ENCODE results near the gene PSMC6. TPM values are rescaled to one million over a fixed set of nuclear protein-coding genes. Genes with fewer than 3 reads are reported as not detected.
A peak's percentile ranks its signal among the peaks of the same experiment; 100 is the strongest.

The PSMC6 gene
- total and polyA plus RNA-seq, 8 donors: 21.0 to 357 (median 91.7) TPM

- intact Hi-C loops (cut with DNase I; ENCODE audit: low total_unique reads): no loop called here
- Histone ChIP-seq H3K4me3 (no peak overlapping the region), H3K4me1 (peaks cover 30 to 80% (median 62%) of the 10 kb centered on the region in 4 donors), H3K27ac (no peak overlapping the region), H3K9me3 (no peaks in the 10 kb centered on the region), H3K36me3 (no peaks in the 10 kb centered on the region), H3K27me3 (no peaks in the 10 kb centered on the region)
- no peak for DNase-seq
- TF ChIP-seq CTCF (IDR thresholded peaks at IDR 0.05): no peak
- TF ChIP-seq POLR2A (IDR thresholded peaks at IDR 0.05): no peak
- TF ChIP-seq EP300 (IDR thresholded peaks at IDR 0.05): no peak
- no peak for TF ChIP-seq POLR2AphosphoS5 (IDR thresholded peaks at IDR 0.05)
- WGBS, 5 donors: 60 to 76% (median 63%) methylated on average over 7 of the region's 7 CpGs
Measured at GRCh38 chr14:52690983-52691760, 15.8 kb upstream of the PSMC6 start.

DNA sequence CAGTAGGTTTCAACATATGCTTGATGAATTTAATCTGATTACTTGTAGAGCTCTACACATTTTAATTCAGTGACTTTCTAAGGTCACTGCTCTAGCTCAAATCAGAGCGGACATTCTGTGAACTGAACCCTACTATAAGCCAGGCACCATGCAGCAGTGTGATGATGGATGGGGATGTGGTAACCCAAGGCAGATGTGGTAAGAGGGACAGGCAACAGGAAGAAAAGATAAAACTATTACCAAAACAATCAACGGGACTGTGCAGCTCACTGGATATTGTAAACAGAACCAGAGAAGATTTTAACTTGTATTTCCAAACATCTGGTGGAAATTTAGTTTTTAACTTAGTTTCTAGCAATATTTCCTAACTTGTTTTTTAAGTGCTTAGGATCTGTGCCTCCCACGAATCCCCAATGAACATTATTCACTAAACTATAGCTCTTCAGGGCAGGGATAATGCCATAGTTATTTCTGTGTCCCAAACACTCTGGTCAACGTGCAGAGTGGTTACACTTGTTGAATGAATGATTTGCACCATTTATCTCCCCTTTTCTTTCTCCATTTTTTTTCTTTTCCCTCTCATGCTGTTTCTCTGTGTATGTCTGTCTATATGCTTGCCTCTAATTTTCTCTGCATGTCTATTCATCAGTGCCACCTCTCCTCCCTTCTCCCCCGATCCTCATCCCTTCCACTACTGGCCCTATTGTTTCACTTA, 14.6 kb upstream of the PSMC6 start:
- Histone ChIP-seq H3K27me3 (no peaks in the 10 kb centered on the region), H3K36me3 (no peaks in the 10 kb centered on the region), H3K4me1 (peaks cover 28 to 71% (median 58%) of the 10 kb centered on the region in 4 donors), H3K4me3 (no peak overlapping the region), H3K27ac (peak overlapping the region in 1 of 5 donors; percentile 44), H3K9me3 (no peaks in the 10 kb centered on the region)
- intact Hi-C loops (cut with DNase I; ENCODE audit: low total_unique reads): no loop called here
- DNase-seq: peak in 1 of 2 donors; percentile 27
- 47 to 56% (median 54%) methylated on average over 5 of the region's 5 CpGs for WGBS, 5 donors
- TF ChIP-seq POLR2A (IDR thresholded peaks at IDR 0.05) (no peak), POLR2AphosphoS5 (IDR thresholded peaks at IDR 0.05) (peak in 1 of 3 donors; percentile 30)

- TF ChIP-seq EP300 (IDR thresholded peaks at IDR 0.05) (no peak), POLR2AphosphoS5 (IDR thresholded peaks at IDR 0.05) (no peak), CTCF (IDR thresholded peaks at IDR 0.05) (no peak), POLR2A (IDR thresholded peaks at IDR 0.05) (no peak)
- WGBS, 5 donors: 56 to 77% (median 63%) methylated on average over 3 of the region's 3 CpGs
Measured at GRCh38 chr14:52693036-52693435, 14.0 kb upstream of the PSMC6 start.

DNA sequence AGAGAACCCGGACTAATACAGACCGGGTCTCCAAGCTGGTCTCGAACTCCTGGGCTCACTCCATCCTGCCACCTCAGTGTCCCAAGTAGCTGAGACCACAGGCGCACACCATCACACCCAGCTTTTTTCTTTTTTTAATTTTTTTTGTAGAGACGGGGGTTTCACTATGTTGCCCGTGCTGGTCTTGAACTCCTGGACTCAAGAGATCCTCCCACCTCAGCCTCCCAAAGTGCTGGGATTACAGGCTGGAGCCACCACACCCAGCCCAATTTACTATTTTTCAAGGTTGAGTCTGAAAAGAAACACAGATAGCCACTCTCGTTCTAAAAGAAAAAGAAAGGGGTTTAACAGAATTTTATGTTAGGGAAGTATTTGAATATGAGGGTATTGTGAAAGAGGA, 13.5 kb upstream of the PSMC6 start:
- no peak for TF ChIP-seq CTCF (IDR thresholded peaks at IDR 0.05)

More at GRCh38 chr14:52693036-52693435, 14.0 kb upstream of the PSMC6 start:
- Histone ChIP-seq H3K9me3 (no peaks in the 10 kb centered on the region), H3K27ac (peak overlapping the region in 1 of 5 donors; percentile 99), H3K4me1 (peaks cover 23 to 65% (median 55%) of the 10 kb centered on the region in 4 donors), H3K27me3 (no peaks in the 10 kb centered on the region), H3K4me3 (peak overlapping the region in 1 of 4 donors; percentile 89), H3K36me3 (no peaks in the 10 kb centered on the region)
- intact Hi-C loops (cut with DNase I; ENCODE audit: low total_unique reads): no loop called here
- no peak for DNase-seq

More for the DNA sequence above, 13.5 kb upstream of the PSMC6 start:
- Histone ChIP-seq H3K4me3 (peak overlapping the region in 2 of 4 donors; percentile 73 to 89), H3K9me3 (no peaks in the 10 kb centered on the region), H3K27ac (peak overlapping the region in 1 of 5 donors; percentile 99), H3K36me3 (no peaks in the 10 kb centered on the region), H3K27me3 (no peaks in the 10 kb centered on the region), H3K4me1 (peaks cover 23 to 60% (median 53%) of the 10 kb centered on the region in 4 donors)
- intact Hi-C loops (cut with DNase I; ENCODE audit: low total_unique reads): no loop called here
- 86 to 91% (median 88%) methylated on average over 7 of the region's 7 CpGs for WGBS, 5 donors
- no peak for DNase-seq
